ENCODE measurements around the gene MAP3K14.

MAP3K14 gene

GRCh38 chr17:45237686-45238085 is 79.1 kb downstream of the MAP3K14 start:
- Mint-ChIP-seq H3K27me3 (ENCODE audit: low read depth) (peaks cover 82% of the 10 kb centered on the region), H3K36me3 (ENCODE audit: low read depth) (no peaks in the 10 kb centered on the region), H3K27ac (no peak overlapping the region), H3K4me3 (peak overlapping the region in 1 of 3 experiments; percentile 12), H3K9me3 (no peaks in the 10 kb centered on the region), H3K4me1 (peaks cover 4% of the 10 kb centered on the region)
- TF ChIP-seq CTCF (IDR thresholded peaks at IDR 0.05; ENCODE audit: unreplicated experiment in 3 of 3), result no peak

- H3K27me3 Mint-ChIP-seq (ENCODE audit: low read depth), result peaks cover 79% of the 10 kb centered on the region
- no peak overlapping the region for H3K4me3 Mint-ChIP-seq
- H3K9me3 Mint-ChIP-seq, result no peaks in the 10 kb centered on the region
- no peaks in the 10 kb centered on the region for H3K36me3 Mint-ChIP-seq (ENCODE audit: low read depth)
- H3K27ac Mint-ChIP-seq, result no peak overlapping the region
- no peaks in the 10 kb centered on the region for H3K4me1 Mint-ChIP-seq
- no peak for TF ChIP-seq CTCF (IDR thresholded peaks at IDR 0.05; ENCODE audit: unreplicated experiment in 3 of 3)
Measured at GRCh38 chr17:45236282-45236606, 80.6 kb downstream of the MAP3K14 start.

- Mint-ChIP-seq H3K9me3 (no peaks in the 10 kb centered on the region), H3K27me3 (ENCODE audit: low read depth) (peaks cover 73% of the 10 kb centered on the region), H3K27ac (no peak overlapping the region), H3K36me3 (ENCODE audit: low read depth) (no peaks in the 10 kb centered on the region), H3K4me1 (no peaks in the 10 kb centered on the region), H3K4me3 (no peak overlapping the region)
- TF ChIP-seq CTCF (IDR thresholded peaks at IDR 0.05; ENCODE audit: unreplicated experiment in 3 of 3), result peak; percentile 65 to 69 (median 67)
Measured at GRCh38 chr17:45235416-45236281, 81.2 kb downstream of the MAP3K14 start.

- peaks cover 3% of the 10 kb centered on the region for H3K4me1 Mint-ChIP-seq
- no peaks in the 10 kb centered on the region for H3K9me3 Mint-ChIP-seq
- no peak overlapping the region for H3K4me3 Mint-ChIP-seq
- H3K27ac Mint-ChIP-seq, result no peak overlapping the region
- peak in 2 of 3 experiments; percentile 43 for TF ChIP-seq CTCF (IDR thresholded peaks at IDR 0.05; ENCODE audit: unreplicated experiment in 3 of 3)
- H3K36me3 Mint-ChIP-seq (ENCODE audit: low read depth), result no peaks in the 10 kb centered on the region
- H3K27me3 Mint-ChIP-seq (ENCODE audit: low read depth), result peaks cover 65% of the 10 kb centered on the region
Measured at GRCh38 chr17:45234641-45235415, 82.0 kb downstream of the MAP3K14 start.

- Mint-ChIP-seq H3K4me1 (peaks cover 16% of the 10 kb centered on the region), H3K27me3 (ENCODE audit: low read depth) (peaks cover 52% of the 10 kb centered on the region), H3K27ac (no peak overlapping the region), H3K9me3 (no peaks in the 10 kb centered on the region), H3K36me3 (ENCODE audit: low read depth) (no peaks in the 10 kb centered on the region), H3K4me3 (no peak overlapping the region)
- TF ChIP-seq CTCF (IDR thresholded peaks at IDR 0.05; ENCODE audit: unreplicated experiment in 3 of 3), result no peak
Measured at GRCh38 chr17:45233423-45233924, 83.3 kb downstream of the MAP3K14 start.

All from nephron (organoid).